ENCODE measurements around the gene PSAP.
A peak's percentile ranks its signal among the peaks of the same experiment; 100 is the strongest.

PSAP gene

GRCh38 chr10:71805776-71806703 lies 45.0 kb downstream of the PSAP start:
- no peak for DNase-seq

GRCh38 chr10:71804077-71804476 lies 47.0 kb downstream of the PSAP start:
- no peak for DNase-seq

GRCh38 chr10:71802715-71803488 lies 48.1 kb downstream of the PSAP start:
- DNase-seq = no peak

GRCh38 chr10:71802235-71802634 lies 48.8 kb downstream of the PSAP start:
- DNase-seq = no peak

GRCh38 chr10:71801361-71801760 lies 49.7 kb downstream of the PSAP start:
- DNase-seq = no peak

- no peak for DNase-seq
Observed at GRCh38 chr10:71799608-71800453, 51.2 kb downstream of the PSAP start.

GRCh38 chr10:71799112-71799511 lies 51.9 kb downstream of the PSAP start:
- DNase-seq = no peak

- DNase-seq = no peak
Observed at GRCh38 chr10:71798308-71798624, 52.8 kb downstream of the PSAP start.

GRCh38 chr10:71797533-71798307 lies 53.3 kb downstream of the PSAP start:
- DNase-seq = peak in 1 of 2 experiments; percentile 35

GRCh38 chr10:71796749-71797405 lies 54.2 kb downstream of the PSAP start:
- DNase-seq = peak in 1 of 2 experiments; percentile 39

- DNase-seq = no peak
Observed at GRCh38 chr10:71795248-71795647, 55.8 kb downstream of the PSAP start.

- DNase-seq = no peak
Observed at GRCh38 chr10:71790749-71791440, 60.2 kb downstream of the PSAP start.

GRCh38 chr10:71789871-71790270 lies 61.2 kb downstream of the PSAP start:
- DNase-seq = no peak

- DNase-seq = no peak
Observed at GRCh38 chr10:71788954-71789353, 62.1 kb downstream of the PSAP start.

- DNase-seq = no peak
Observed at GRCh38 chr10:71784679-71785272, 66.3 kb downstream of the PSAP start.

GRCh38 chr10:71783917-71784678 lies 67.0 kb downstream of the PSAP start:
- no peak for DNase-seq

- no peak for DNase-seq
Observed at GRCh38 chr10:71782917-71783490, 68.0 kb downstream of the PSAP start.

GRCh38 chr10:71782221-71782916 lies 68.7 kb downstream of the PSAP start:
- no peak for DNase-seq

GRCh38 chr10:71780719-71781118 lies 70.3 kb downstream of the PSAP start:
- no peak for DNase-seq

Measured in activated T-cell treated with anti-CD3 and anti-CD28 coated beads, Interleukin-2, amount 50 U/mL, for 48 hours (primary cell).